Gastroesophageal sphincter (tissue), 3 donors: Measurements from ENCODE around the gene HFE.
"Not testable (repeated sequence)": the region's sequence is repeated elsewhere in the genome, so short reads cannot be mapped to it uniquely, and the experiment has no call there.

ENCODE experiments used
- CTCF ChIP-seq, 4 experiments: fragments of 200-600 bp in 2 of 4; fragments of 450-650 bp in 2 of 4; sonication (generic) in 1 of 4; IDR thresholded peaks; one replicate each; pipeline ENCODE4 v1.5.1; 2017 to 2019; ENCODE audit warnings: antibody characterized with exemption in 4 of 4, mild to moderate bottlenecking in 2 of 4, moderate library complexity in 2 of 4
- POLR2A ChIP-seq, 2 donors: fragments of 450-650 bp; IDR thresholded peaks; one replicate each; pipeline ENCODE4 v1.6.1; 2017; ENCODE audit warnings: antibody characterized with exemption in 2 of 2, mild to moderate bottlenecking in 2 of 2, moderate library complexity in 1 of 2

GRCh38 chr6:26047329-26047728, 39.9 kb upstream of the HFE start:
- TF ChIP-seq POLR2A, CTCF (IDR thresholded peaks at IDR 0.05): not testable (repeated sequence)
